H1 (cell line): ENCODE measurements around the gene RPP25L. TPM values are rescaled to one million over a fixed set of nuclear protein-coding genes. Genes with fewer than 3 reads are reported as not detected.
A peak's percentile ranks its signal among the peaks of the same experiment; 100 is the strongest.

Experiments
- ASH2L ChIP-seq: fragments of 200-600, 300-600 bp; sonication (generic); IDR thresholded peaks from one replicate; pipeline ENCODE4 v1.7.1; 2017; ENCODE audit warnings: low read length
- CHD1 ChIP-seq: IDR thresholded peaks from 2 replicates; pipeline ENCODE4 v1.6.1; 2012; ENCODE audit warnings: low read depth, low read length, improper control_type of control experiment
- CREB1 ChIP-seq: IDR thresholded peaks from 2 replicates; pipeline ENCODE4 v1.6.1; 2012; ENCODE audit warnings: inconsistent platforms
- CTBP2 ChIP-seq: IDR thresholded peaks from 2 replicates; pipeline ENCODE4 v1.7.0; 2011; ENCODE audit warnings: borderline replicate concordance, mild to moderate bottlenecking, moderate library complexity, mixed read lengths, low read length; ENCODE audit not compliant: insufficient read depth, insufficient read length
- E2F6 ChIP-seq: IDR thresholded peaks from 2 replicates; pipeline ENCODE4 v1.6.1; 2012; ENCODE audit warnings: inconsistent platforms
- EP300 ChIP-seq, 2 experiments: IDR thresholded peaks; 1 replicate in 1 of 2; 2 replicates in 1 of 2; pipeline ENCODE4 v1.6.1; 2011 to 2012; ENCODE audit warnings: low read depth in 2 of 2, low read length in 2 of 2, mild to moderate bottlenecking in 2 of 2, borderline replicate concordance in 1 of 2, inconsistent platforms in 1 of 2, moderate library complexity in 1 of 2
- GABPA ChIP-seq: IDR thresholded peaks from 2 replicates; pipeline ENCODE4 v1.6.1; 2011; ENCODE audit warnings: mild to moderate bottlenecking, low read length, moderate library complexity, borderline replicate concordance; ENCODE audit not compliant: insufficient read depth
- GTF2F1 ChIP-seq: IDR thresholded peaks from 2 replicates; pipeline ENCODE4 v1.6.1; 2012; ENCODE audit warnings: low read depth, low read length, improper control_type of control experiment, borderline replicate concordance
- JUND ChIP-seq: IDR thresholded peaks from 2 replicates; pipeline ENCODE4 v1.6.1; 2011; ENCODE audit warnings: mild to moderate bottlenecking, improper control_type of control experiment, low read length
- PHF8 ChIP-seq: fragments of 200-600 bp; sonication (generic); conservative IDR thresholded peaks from 2 replicates; pipeline ENCODE4 v1.7.1; 2012; ENCODE audit warnings: low read depth, mild to moderate bottlenecking, inconsistent platforms, low read length, moderate library complexity
- SIN3A ChIP-seq, 2 experiments: IDR thresholded peaks in 1 of 2; conservative IDR thresholded peaks in 1 of 2; 2 replicates each; pipeline ENCODE4 v1.6.1; 2011 to 2012; ENCODE audit warnings: low read length in 2 of 2, improper control_type of control experiment in 1 of 2, low read depth in 1 of 2, mild to moderate bottlenecking in 1 of 2
- SP4 ChIP-seq: IDR thresholded peaks from 2 replicates; pipeline ENCODE4 v1.6.1; 2012; ENCODE audit warnings: low read length, inconsistent platforms
- TAF1 ChIP-seq: IDR thresholded peaks from 2 replicates; pipeline ENCODE4 v1.6.1; 2011; ENCODE audit warnings: mild to moderate bottlenecking, low read depth, low read length
- TAF7 ChIP-seq: optimal IDR thresholded peaks from 2 replicates; pipeline ENCODE3; 2011; ENCODE audit warnings: low read depth, mild to moderate bottlenecking, inconsistent platforms, low read length, moderate library complexity, borderline replicate concordance
- TBP ChIP-seq: IDR thresholded peaks from 2 replicates; pipeline ENCODE4 v1.6.1; 2011; ENCODE audit warnings: low read depth, low read length, improper control_type of control experiment
- USF2 ChIP-seq: IDR thresholded peaks from 2 replicates; pipeline ENCODE4 v1.6.1; 2011; ENCODE audit warnings: low read length, improper control_type of control experiment
- polyA plus RNA-seq, 7 experiments: library from polyadenylated mRNA; depleted of rRNA in 3 of 7; stranded (reverse) in 5 of 7; unstranded in 2 of 7; fragments of >200 nt in 5 of 7; fragments of 200-250 nt in 2 of 7; gene quantifications; 1 replicate in 5 of 7; 2 replicates in 1 of 7; 4 replicates in 1 of 7; pipeline versions ENCODE4 v1.2.1 to v1.2.3, GENCODE V29; 2011 to 2013; ENCODE audit warnings: missing spikeins in 2 of 7, mixed read lengths in 2 of 7
- total RNA-seq: library from RNA; stranded (reverse); fragmentation: NEBNext Ultra II Directional; extraction: Animal tissue kit (Norgen Biotek cat#: 25700); gene quantifications from 2 replicates; pipeline ENCODE4 v1.2.1, GENCODE V29; 2021

The RPP25L gene
- total and polyA plus RNA-seq, 2 of the 8 experiments (the other 6 are each of a cell fraction or from before 2014, with no cell fraction given), result 21.6 to 75.0 TPM

- TF ChIP-seq PHF8, result peak; percentile 68
- TF ChIP-seq CREB1, result peak; percentile 78
- peak; percentile 20 to 78; a peak in 2 of 4 replicates for TF ChIP-seq SIN3A (conservative IDR thresholded peaks at IDR 0.05 in 1 of 2, IDR thresholded peaks at IDR 0.05 in 1 of 2; ENCODE audit: low read depth in 1 of 2, low read length in 2 of 2)
- TF ChIP-seq GTF2F1, result 0 out of 2 replicates have a peak, but pooled peaks have one; percentile 21
- peak; percentile 88; the same call in 1 of the 2 replicates for TF ChIP-seq CHD1
- peak; percentile 67; the same call in 1 of the 2 replicates for TF ChIP-seq TAF1
- peak; percentile 84 for TF ChIP-seq JUND
- peak in 1 of 2 experiments; percentile 98; a peak in 2 of 3 replicates for TF ChIP-seq EP300 (IDR thresholded peaks at IDR 0.05; ENCODE audit: borderline replicate concordance in 1 of 2, low read depth in 2 of 2, low read length in 2 of 2)
- no peak for TF ChIP-seq USF2
- TF ChIP-seq E2F6, result peak; percentile 94
- peak; percentile 67 for TF ChIP-seq CTBP2
- TF ChIP-seq TAF7, result peak; percentile 44
- TF ChIP-seq GABPA, result 0 out of 2 replicates have a peak, but pooled peaks have one; percentile 10
- TF ChIP-seq SP4, result peak; percentile 83; the same call in 1 of the 2 replicates
- peak; percentile 62 for TF ChIP-seq ASH2L
- TF ChIP-seq TBP, result peak; percentile 58
Measured at GRCh38 chr9:34637356-34638137, 25.6 kb upstream of the RPP25L start, which contains the start of gene SIGMAR1 (continued).
